ENCODE measurements around the gene RPL39. TPM values are rescaled to one million over a fixed set of nuclear protein-coding genes. Genes with fewer than 3 reads are reported as not detected.

RPL39 gene
- total RNA-seq, 1 donor from 2014 or later = 2,086 TPM

DNA sequence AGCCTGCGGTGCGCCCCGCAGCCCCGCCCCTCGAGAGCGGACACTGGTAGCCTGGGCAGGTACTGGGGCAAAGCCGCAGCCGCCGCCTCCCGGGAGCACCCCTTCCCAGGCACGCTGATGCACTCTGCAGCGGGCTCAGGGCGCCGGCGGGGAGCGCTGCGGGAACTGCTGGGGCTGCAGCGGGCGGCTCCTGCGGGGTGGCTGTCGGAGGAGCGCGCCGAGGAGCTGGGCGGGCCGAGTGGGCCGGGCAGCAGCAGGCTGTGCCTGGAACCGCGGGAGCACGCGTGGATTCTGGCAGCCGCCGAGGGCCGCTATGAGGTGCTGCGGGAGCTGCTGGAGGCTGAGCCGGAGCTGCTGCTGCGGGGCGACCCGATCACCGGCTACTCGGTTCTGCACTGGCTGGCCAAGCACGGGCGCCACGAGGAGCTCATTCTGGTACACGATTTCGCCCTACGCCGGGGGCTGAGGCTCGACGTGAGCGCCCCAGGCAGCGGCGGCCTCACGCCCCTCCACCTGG is 32.6 kb downstream of the RPL39 start:
- H3K4me1 Mint-ChIP-seq = peaks cover 21% of the 10 kb centered on the region
- TF ChIP-seq, protein P1, sequence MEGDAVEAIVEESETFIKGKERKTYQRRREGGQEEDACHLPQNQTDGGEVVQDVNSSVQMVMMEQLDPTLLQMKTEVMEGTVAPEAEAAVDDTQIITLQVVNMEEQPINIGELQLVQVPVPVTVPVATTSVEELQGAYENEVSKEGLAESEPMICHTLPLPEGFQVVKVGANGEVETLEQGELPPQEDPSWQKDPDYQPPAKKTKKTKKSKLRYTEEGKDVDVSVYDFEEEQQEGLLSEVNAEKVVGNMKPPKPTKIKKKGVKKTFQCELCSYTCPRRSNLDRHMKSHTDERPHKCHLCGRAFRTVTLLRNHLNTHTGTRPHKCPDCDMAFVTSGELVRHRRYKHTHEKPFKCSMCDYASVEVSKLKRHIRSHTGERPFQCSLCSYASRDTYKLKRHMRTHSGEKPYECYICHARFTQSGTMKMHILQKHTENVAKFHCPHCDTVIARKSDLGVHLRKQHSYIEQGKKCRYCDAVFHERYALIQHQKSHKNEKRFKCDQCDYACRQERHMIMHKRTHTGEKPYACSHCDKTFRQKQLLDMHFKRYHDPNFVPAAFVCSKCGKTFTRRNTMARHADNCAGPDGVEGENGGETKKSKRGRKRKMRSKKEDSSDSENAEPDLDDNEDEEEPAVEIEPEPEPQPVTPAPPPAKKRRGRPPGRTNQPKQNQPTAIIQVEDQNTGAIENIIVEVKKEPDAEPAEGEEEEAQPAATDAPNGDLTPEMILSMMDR (IDR thresholded peaks at IDR 0.05; ENCODE audit: unreplicated experiment) = no peak
- H3K4me3 Mint-ChIP-seq = peak overlapping the region; percentile 53
- H3K27me3 Mint-ChIP-seq (ENCODE audit: low read depth) = peaks cover 19% of the 10 kb centered on the region
- H3K9me3 Mint-ChIP-seq = peaks cover 3% of the 10 kb centered on the region
- DNase-seq (ENCODE audit: low spot score in 2 of 2, unreplicated experiment in 2 of 2) = peak in 1 of 2 experiments; percentile 56
- H3K36me3 Mint-ChIP-seq = no peaks in the 10 kb centered on the region
- no peak overlapping the region for H3K27ac Mint-ChIP-seq

DNA sequence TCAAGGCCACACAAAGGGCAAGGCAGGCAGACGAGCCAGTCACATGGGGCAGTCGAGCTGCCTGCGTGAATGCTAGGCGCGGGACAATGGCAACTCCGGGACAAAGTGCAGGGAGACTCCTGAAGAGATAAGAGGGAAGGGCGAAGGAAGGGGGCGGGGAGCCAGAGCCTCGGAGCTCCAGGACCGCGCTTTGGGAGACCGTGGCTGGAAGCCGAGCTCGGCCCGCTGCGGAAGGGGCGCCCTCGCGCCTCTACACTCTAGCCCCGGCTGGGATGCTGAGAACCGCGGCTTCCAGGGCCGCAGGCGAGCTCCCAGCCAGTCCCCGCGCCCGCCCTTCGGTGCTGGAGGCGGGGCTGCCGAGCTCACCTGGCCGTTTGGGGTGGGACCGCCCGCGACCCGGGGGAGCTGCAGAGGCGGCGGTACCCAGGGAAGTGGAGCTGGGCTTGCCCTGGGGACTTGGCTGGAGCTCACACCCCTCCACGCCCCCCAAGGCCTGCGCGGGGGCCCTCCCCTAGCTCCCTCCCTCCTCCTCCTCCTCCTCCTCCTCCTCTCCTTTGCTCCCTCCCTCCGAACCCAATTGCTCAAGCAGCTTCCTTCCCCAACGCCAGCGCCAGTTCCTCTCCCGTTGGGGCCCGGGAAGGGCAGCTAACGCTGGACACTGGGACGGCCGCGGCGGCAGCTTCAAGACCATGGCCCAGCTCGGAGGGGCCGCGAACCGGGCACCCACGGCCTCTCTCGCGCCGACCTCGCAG is 33.3 kb downstream of the RPL39 start, which contains the start of gene SOWAHD:
Gene SOWAHD (plus strand): TSS at position 610 of the 752 bp plus-strand sequence. CDS start 80 bp downstream, at position 690.
- TF ChIP-seq, protein P1 (IDR thresholded peaks at IDR 0.05; ENCODE audit: unreplicated experiment) = no peak
- peaks cover 3% of the 10 kb centered on the region for H3K9me3 Mint-ChIP-seq
- peaks cover 16% of the 10 kb centered on the region for H3K4me1 Mint-ChIP-seq
- H3K4me3 Mint-ChIP-seq = peak within 1 kb of the TSS; percentile 78
- H3K36me3 Mint-ChIP-seq = no peaks in the 10 kb centered on the region
- H3K27me3 Mint-ChIP-seq (ENCODE audit: low read depth) = peaks cover 19% of the 10 kb centered on the region
- peak in 1 of 2 experiments; percentile 51 for DNase-seq (ENCODE audit: low spot score in 2 of 2, unreplicated experiment in 2 of 2)
- no peak within 1 kb of the TSS for H3K27ac Mint-ChIP-seq

DNA sequence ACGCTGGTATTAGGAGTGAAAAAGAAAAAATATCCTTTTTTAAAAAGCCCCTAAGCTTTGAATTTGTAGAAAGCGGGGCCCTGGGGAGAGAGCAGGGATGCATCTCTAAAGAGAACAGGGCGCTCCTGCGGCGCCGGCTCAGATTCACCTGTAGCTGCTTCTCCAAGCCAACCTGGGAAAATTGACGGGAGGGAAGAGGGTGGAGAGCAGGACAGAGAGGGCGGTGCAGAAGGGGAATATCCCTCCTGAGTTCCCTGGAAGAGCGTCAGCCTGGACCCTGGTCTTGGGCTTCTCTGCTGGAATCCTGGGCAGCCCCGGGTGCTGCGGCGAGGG is 33.8 kb downstream of the RPL39 start:
- Mint-ChIP-seq H3K4me1 (peaks cover 16% of the 10 kb centered on the region), H3K27ac (no peak overlapping the region), H3K9me3 (peaks cover 3% of the 10 kb centered on the region), H3K36me3 (no peaks in the 10 kb centered on the region), H3K27me3 (ENCODE audit: low read depth) (peaks cover 19% of the 10 kb centered on the region), H3K4me3 (peak overlapping the region; percentile 78)
- DNase-seq (ENCODE audit: low spot score in 2 of 2, unreplicated experiment in 2 of 2) = no peak
- TF ChIP-seq, protein P1 (IDR thresholded peaks at IDR 0.05; ENCODE audit: unreplicated experiment) = no peak

DNA sequence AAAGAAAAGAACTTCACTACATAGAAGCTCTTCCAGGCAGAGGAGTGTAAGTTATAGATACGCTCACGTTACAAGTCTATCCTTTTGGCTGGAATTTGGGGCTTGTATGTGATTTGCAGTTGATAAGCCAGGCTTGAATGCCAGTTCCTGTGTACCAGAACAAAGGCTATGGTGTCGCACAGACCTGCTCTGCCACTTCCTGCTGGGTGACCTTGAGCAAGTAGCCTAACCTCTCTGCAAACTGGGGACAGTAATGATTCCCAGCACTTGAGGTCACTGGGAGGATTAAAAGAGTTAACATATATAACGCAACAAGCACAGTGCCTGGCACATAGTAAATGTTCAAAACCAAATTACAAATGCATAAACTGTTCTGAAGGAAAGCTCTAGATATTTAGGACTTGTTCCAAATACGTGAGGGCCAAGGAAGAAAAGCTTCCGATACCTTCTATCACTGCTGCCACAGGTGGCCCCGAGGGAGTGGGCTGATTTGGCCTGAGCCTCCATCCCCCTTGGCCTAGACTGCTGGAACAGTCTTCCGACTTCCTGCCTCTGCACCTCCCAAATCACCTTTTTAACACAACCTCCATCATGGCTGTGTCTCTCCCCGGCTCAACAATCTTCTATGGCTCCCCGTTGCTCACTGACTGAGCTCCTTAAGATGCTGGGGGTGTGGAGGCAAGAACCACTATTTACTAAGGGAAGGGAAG is 34.3 kb downstream of the RPL39 start:
- peaks cover 18% of the 10 kb centered on the region for H3K4me1 Mint-ChIP-seq
- H3K9me3 Mint-ChIP-seq = peaks cover 3% of the 10 kb centered on the region
- H3K4me3 Mint-ChIP-seq = peak overlapping the region; percentile 78
- no peaks in the 10 kb centered on the region for H3K36me3 Mint-ChIP-seq
- TF ChIP-seq, protein P1 (IDR thresholded peaks at IDR 0.05; ENCODE audit: unreplicated experiment) = no peak
- DNase-seq (ENCODE audit: low spot score in 2 of 2, unreplicated experiment in 2 of 2) = no peak
- peaks cover 19% of the 10 kb centered on the region for H3K27me3 Mint-ChIP-seq (ENCODE audit: low read depth)
- no peak overlapping the region for H3K27ac Mint-ChIP-seq

DNA sequence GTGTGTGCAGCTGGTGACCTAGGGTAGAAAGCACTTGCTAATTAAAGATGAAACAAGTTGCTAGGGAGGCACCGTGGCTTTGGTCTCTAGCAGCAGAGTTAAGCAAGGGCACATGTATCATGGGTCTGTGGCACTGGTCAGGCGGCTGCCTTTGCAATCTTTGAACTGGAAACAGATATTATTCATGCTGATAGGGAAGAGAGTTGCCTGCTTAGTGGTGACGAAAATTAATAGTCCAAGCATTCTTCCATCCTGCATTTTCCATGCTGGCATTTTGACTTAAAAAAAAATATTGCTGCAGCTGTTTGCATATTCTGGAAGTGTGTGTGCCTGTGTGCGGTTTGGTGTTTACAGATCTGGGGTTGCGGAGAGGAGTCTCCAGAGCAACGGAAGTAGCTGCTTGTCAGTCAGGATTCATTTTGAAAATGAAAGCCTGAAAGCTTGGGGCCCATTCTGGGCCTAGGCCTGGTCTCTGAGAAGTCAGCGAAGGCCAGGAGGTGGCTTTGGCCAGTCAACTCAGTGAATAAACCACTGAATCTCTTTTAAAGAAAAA is 35.4 kb downstream of the RPL39 start:
- H3K27ac Mint-ChIP-seq = no peak overlapping the region
- H3K4me3 Mint-ChIP-seq = no peak overlapping the region
- TF ChIP-seq, protein P1 (IDR thresholded peaks at IDR 0.05; ENCODE audit: unreplicated experiment) = no peak
- peaks cover 18% of the 10 kb centered on the region for H3K4me1 Mint-ChIP-seq
- DNase-seq (ENCODE audit: low spot score in 2 of 2, unreplicated experiment in 2 of 2) = no peak
- H3K36me3 Mint-ChIP-seq = peaks cover 2% of the 10 kb centered on the region
- peaks cover 19% of the 10 kb centered on the region for H3K27me3 Mint-ChIP-seq (ENCODE audit: low read depth)
- peaks cover 7% of the 10 kb centered on the region for H3K9me3 Mint-ChIP-seq

All from mesothelial cell of epicardium (in vitro differentiated cells).